Vagina (tissue), 2 donors: Measurements from ENCODE around the gene EVA1A.

Experiments
- CTCF ChIP-seq, 3 experiments: fragments of 450-650 bp in 2 of 3; fragments of 200-600 bp in 1 of 3; sonication (generic) in 1 of 3; IDR thresholded peaks; one replicate each; pipeline ENCODE4 v1.5.1; 2017 to 2019; ENCODE audit warnings: antibody characterized with exemption in 3 of 3, mild to moderate bottlenecking in 2 of 3, moderate library complexity in 2 of 3
- POLR2AphosphoS5 ChIP-seq, 2 donors: sonication (generic); formaldehyde crosslinking; IDR thresholded peaks; one replicate each; pipeline ENCODE4 v1.9.0; 2017; ENCODE audit warnings: antibody characterized with exemption in 2 of 2, mild to moderate bottlenecking in 2 of 2, low read depth in 1 of 2; ENCODE audit not compliant: insufficient read depth in 1 of 2

- no peak for TF ChIP-seq POLR2AphosphoS5 (IDR thresholded peaks at IDR 0.05; ENCODE audit: insufficient read depth in 1 of 2, low read depth in 1 of 2)
- TF ChIP-seq CTCF (IDR thresholded peaks at IDR 0.05): no peak
Measured at GRCh38 chr2:75594596-75594995, 33.9 kb upstream of the EVA1A start.
